ENCODE data around the gene MTMR4.
"Not testable (repeated sequence)": the region's sequence is repeated elsewhere in the genome, so short reads cannot be mapped to it uniquely, and the experiment has no call there.

The MTMR4 gene

GRCh38 chr17:58488428-58488890 lies 26.0 kb downstream of the MTMR4 start:
- DNase-seq: no peak

- DNase-seq: no peak
Measured at GRCh38 chr17:58487589-58488427, 26.6 kb downstream of the MTMR4 start, which contains the start of gene HSF5. HSF5 (minus strand) TSS chr17:58488408; CDS start chr17:58488274, 134 bp downstream.

- no peak for DNase-seq
Measured at GRCh38 chr17:58484600-58484999, 29.8 kb downstream of the MTMR4 start.

- not testable (repeated sequence) for DNase-seq
Measured at GRCh38 chr17:58481798-58482197, 32.6 kb downstream of the MTMR4 start.

DNA sequence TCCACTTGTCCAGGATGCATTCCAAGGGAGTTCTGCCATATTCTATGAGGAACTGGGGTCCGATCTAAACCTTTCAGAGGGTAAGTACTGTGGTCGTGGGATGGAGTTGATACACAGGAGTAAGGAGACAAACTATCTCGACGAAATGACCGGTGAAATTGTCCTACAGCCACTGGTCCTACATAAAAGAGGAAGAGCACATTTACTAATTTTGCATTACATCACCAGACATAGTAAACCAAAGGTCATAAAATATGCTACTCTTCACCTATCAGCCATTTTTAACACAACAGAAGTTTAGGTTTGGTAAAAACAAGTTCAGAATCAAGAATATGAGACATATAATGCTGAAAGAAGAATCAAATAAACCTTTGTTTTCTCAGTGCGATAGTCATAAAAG lies 34.3 kb downstream of the MTMR4 start:
- no peak for DNase-seq

GRCh38 chr17:58476812-58477211 lies 37.6 kb downstream of the MTMR4 start:
- DNase-seq: no peak

DNA sequence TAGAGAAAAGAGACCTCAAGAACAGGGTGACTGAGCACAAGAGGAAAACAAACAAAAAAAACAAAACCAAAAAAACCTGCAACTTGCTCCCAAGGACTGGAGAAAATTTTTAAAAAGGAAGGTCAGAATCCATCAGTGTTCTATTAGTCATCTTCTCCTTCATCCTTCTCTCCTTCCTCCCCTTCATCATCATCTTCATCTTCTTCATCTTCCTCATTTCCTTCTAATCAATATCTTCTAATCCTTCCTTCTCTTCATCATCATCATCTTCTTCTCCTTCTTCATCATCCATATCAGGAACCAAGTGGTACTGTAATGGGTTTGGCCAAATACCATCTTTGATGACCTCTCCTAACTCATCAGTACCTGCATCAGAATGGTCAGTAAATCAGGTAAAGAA lies 38.5 kb downstream of the MTMR4 start:
- DNase-seq: no peak

- no peak for DNase-seq
Measured at GRCh38 chr17:58470356-58470755, 44.1 kb downstream of the MTMR4 start.

GRCh38 chr17:58468944-58469343 lies 45.5 kb downstream of the MTMR4 start:
- no peak for DNase-seq

DNA sequence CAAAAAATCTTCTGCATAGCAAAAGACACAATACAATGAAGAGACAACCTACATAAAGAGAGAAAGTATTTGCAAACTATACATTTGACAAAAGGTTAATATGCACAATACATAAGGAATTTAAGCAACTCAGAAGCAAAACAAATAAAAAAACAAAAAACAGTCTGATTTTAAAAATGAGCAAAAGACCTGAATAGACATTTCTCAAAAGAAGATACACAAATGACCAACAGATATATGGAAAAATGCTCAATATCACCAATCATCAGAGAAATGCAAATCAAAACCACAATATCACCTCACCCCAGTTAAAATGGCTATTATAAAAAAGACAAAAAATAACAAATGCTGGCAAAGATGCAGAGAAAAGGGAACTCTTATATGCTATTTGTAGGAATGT lies 58.9 kb downstream of the MTMR4 start:
- no peak for DNase-seq

DNA sequence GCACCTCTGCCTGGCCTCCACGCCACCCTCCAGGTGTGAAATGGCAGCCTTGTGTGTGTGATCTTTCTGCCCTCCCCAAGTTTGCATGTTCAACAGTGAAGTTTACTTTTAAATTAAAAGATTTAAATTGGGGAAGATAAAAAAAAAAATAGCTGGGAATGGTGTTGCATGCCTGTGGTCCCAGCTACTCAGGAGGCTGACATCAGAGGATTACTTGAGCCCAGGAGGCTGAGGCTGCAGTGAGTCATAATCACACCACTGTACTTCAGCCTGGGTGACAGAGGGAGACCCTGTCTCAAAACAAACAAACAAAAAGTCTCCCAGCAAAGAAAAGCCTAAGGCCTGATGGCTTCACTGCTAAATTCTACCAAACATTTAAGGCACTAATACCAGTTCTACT lies 61.7 kb downstream of the MTMR4 start:
- DNase-seq: no peak

DNA sequence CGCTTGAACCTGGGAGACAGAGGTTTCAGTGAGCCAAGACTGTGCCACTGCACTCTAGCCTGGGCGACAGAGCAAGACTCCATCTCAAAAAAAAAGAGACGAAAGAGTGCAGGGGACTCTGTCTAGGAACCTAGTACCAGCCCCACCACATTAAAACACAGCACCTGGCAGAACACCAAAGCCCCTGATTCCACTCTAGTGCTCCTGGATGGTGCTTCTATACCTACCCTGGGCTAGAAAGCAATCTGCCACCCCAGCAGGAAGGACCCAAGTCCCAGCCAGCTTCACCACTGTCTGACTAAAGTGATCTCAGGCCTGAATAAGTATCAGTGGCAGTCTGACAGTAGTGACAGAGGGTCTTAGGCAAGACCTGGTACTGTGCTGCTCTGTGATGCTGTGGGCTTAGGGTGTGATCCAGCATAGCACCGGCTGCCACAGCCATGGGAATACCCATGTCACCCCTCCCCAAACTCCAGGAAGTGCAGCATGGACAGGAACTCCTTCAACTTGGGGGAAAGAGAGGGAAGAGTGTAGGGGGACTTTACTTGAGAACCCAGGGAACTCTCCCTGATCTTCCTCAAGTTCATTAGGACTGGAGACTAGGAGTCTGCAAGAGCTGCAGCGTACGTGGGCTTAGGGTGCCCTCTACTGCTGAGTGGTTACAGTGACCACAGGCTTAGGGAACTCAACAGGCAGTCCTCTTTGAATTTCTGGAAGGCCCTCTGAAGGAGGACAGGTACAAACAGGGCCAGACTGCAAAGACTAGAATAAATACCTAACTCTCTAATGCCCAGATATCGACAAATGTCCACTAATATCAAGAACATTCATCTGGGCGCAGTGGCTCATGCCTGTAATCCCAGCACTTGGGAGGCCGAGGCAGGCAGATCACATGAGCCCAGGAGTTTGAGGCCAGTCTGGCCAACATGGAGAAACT lies 67.1 kb downstream of the MTMR4 start:
- no peak for DNase-seq

DNA sequence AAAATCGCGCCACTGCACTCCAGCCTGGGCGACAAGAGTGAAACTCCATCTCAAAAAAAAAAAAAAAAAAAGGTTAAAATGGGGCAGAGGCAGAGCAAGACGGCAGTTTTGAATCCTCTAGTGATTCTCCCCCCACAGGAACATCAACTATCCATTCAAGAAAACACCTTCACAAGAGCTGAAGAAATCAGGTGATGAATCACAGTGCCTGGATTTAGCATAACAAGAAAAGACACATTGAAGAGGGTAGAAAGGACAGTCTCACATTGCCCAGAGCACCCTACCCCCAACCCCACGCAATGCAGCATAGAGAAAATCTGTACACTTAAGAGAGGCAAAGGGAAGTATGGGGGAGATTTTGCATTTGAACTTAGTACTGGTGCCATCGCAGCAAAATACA lies 68.4 kb downstream of the MTMR4 start:
- DNase-seq: no peak
